GM23338 (cell line): Measurements from ENCODE around the gene MAP2K5. TPM values are rescaled to one million over a fixed set of nuclear protein-coding genes. Genes with fewer than 3 reads are reported as not detected.

Experiments
- ATAC-seq: fragments of 200-7000 bp; cut with Tn5 transposase; 3 replicates; pipeline ENCODE4 v1.9.1; 2020
- DNase-seq: peaks from one replicate; pipeline ENCODE4 v3.0.0-alpha.2; 2015; ENCODE audit warnings: low spot score
- H2AFZ ChIP-seq: fragments of 200-600 bp; sonication (generic); 2 replicates; pipeline ENCODE4 v1.8.0; 2016; ENCODE audit warnings: antibody characterized with exemption, mild to moderate bottlenecking, moderate library complexity
- H3F3A ChIP-seq: fragments of 200-600 bp; sonication (generic); replicated peaks from 2 replicates; pipeline ENCODE4 v1.8.0; 2017; ENCODE audit warnings: antibody characterized with exemption, mixed run types, low read depth
- H3K27ac ChIP-seq: fragments of 200-600 bp; sonication (generic); 2 replicates; pipeline ENCODE4 v1.6.1; 2016; ENCODE audit warnings: low read depth
- H3K27me3 ChIP-seq: fragments of 200-600 bp; sonication (generic); 2 replicates; pipeline ENCODE4 v1.8.0; 2016; ENCODE audit warnings: mild to moderate bottlenecking, mixed run types, moderate library complexity; ENCODE audit not compliant: insufficient read depth
- H3K36me3 ChIP-seq: fragments of 200-600 bp; sonication (generic); 2 replicates; pipeline ENCODE4 v1.8.0; 2016; ENCODE audit warnings: mild to moderate bottlenecking; ENCODE audit not compliant: insufficient read depth
- H3K4me1 ChIP-seq: fragments of 200-600 bp; sonication (generic); 2 replicates; pipeline ENCODE4 v1.8.0; 2016; ENCODE audit warnings: mild to moderate bottlenecking, moderate library complexity; ENCODE audit not compliant: insufficient read depth
- H3K4me2 ChIP-seq: fragments of 200-600 bp; sonication (generic); 2 replicates; pipeline ENCODE4 v1.7.1; 2017; ENCODE audit warnings: mixed run types
- H3K4me3 ChIP-seq: fragments of 200-600 bp; sonication (generic); 2 replicates; pipeline ENCODE4 v1.6.1; 2016; ENCODE audit warnings: mixed run types
- H3K79me2 ChIP-seq: fragments of 200-600 bp; sonication (generic); replicated peaks from 2 replicates; pipeline ENCODE4 v1.8.0; 2017; ENCODE audit warnings: mild to moderate bottlenecking; ENCODE audit not compliant: insufficient read depth
- H3K9me2 ChIP-seq: fragments of 200-600 bp; sonication (generic); 2 replicates; pipeline ENCODE4 v1.8.0; 2017; ENCODE audit not compliant: insufficient read depth
- H4K20me1 ChIP-seq: fragments of 200-600 bp; sonication (generic); replicated peaks from 2 replicates; pipeline ENCODE4 v1.8.0; 2017; ENCODE audit warnings: mild to moderate bottlenecking; ENCODE audit not compliant: insufficient read depth
- H3K27ac Mint-ChIP-seq: 2 replicates; pipeline ENCODE4 v1.8.0; 2020; ENCODE audit warnings: inconsistent platforms, mild to moderate bottlenecking, moderate library complexity, mixed read lengths
- H3K27me3 Mint-ChIP-seq: 3 replicates; pipeline ENCODE4 v1.8.0; 2022; ENCODE audit warnings: low read depth, mild to moderate bottlenecking, moderate library complexity, mixed read lengths, inconsistent platforms; ENCODE audit not compliant: insufficient read depth, poor library complexity
- H3K36me3 Mint-ChIP-seq: 3 replicates; pipeline ENCODE4 v1.8.0; 2021; ENCODE audit warnings: low read depth, mild to moderate bottlenecking, inconsistent platforms, moderate library complexity, mixed read lengths
- H3K4me1 Mint-ChIP-seq: 3 replicates; pipeline ENCODE4 v1.8.0; 2020; ENCODE audit warnings: mild to moderate bottlenecking, inconsistent platforms, mixed read lengths
- H3K4me3 Mint-ChIP-seq: 3 replicates; pipeline ENCODE4 v1.8.0; 2021; ENCODE audit warnings: moderate library complexity, mild to moderate bottlenecking, inconsistent platforms, mixed read lengths
- H3K9me3 Mint-ChIP-seq: 3 replicates; pipeline ENCODE4 v1.8.0; 2020; ENCODE audit warnings: moderate library complexity, mild to moderate bottlenecking, inconsistent platforms, mixed read lengths
- CREB1 ChIP-seq: fragments of 250-450 bp; sonication (Bioruptor Pico); IDR thresholded peaks from 2 replicates; pipeline ENCODE4 v1.5.0; 2020; ENCODE audit warnings: low read depth, mild to moderate bottlenecking, moderate library complexity
- CTCF ChIP-seq, 2 experiments: fragments of 200-600 bp in 1 of 2; sonication (generic) in 1 of 2; conservative IDR thresholded peaks; 2 replicates each; pipeline versions ENCODE4 v1.5.1 to v1.6.1; 2016 to 2017; ENCODE audit warnings: antibody characterized with exemption in 2 of 2, low read depth in 2 of 2, mild to moderate bottlenecking in 2 of 2, moderate library complexity in 1 of 2
- ETS1 ChIP-seq: IDR thresholded peaks from 2 replicates; pipeline ENCODE4 v1.6.1; 2016; ENCODE audit warnings: antibody characterized with exemption
- EZH2 ChIP-seq: fragments of 200-600 bp; sonication (generic); IDR thresholded peaks from one replicate; pipeline ENCODE4 v1.8.0; 2017; ENCODE audit warnings: antibody characterized with exemption, mild to moderate bottlenecking, low read depth; ENCODE audit not compliant: unreplicated experiment
- EZH2phosphoT487 ChIP-seq: fragments of 200-600 bp; sonication (generic); IDR thresholded peaks from one replicate; pipeline ENCODE4 v1.8.1; 2018; ENCODE audit warnings: antibody characterized with exemption; ENCODE audit not compliant: unreplicated experiment
- JUNB ChIP-seq: IDR thresholded peaks from one replicate; pipeline ENCODE4 v1.6.1; 2016; ENCODE audit warnings: antibody characterized with exemption; ENCODE audit not compliant: unreplicated experiment
- NANOG ChIP-seq: IDR thresholded peaks from 2 replicates; pipeline ENCODE4 v1.6.1; 2016; ENCODE audit warnings: antibody characterized with exemption, borderline replicate concordance
- POLR2AphosphoS5 ChIP-seq: IDR thresholded peaks from 2 replicates; pipeline ENCODE4 v1.6.1; 2016; ENCODE audit warnings: antibody characterized with exemption, low read depth
- REST ChIP-seq: IDR thresholded peaks from one replicate; pipeline ENCODE4 v1.6.1; 2018; ENCODE audit warnings: antibody characterized with exemption; ENCODE audit not compliant: unreplicated experiment
- STAT1 ChIP-seq: IDR thresholded peaks from one replicate; pipeline ENCODE4 v1.6.1; 2016; ENCODE audit warnings: antibody characterized with exemption; ENCODE audit not compliant: unreplicated experiment
- ZNF114 ChIP-seq: fragments of 250-450 bp; sonication (Bioruptor Pico); IDR thresholded peaks from 2 replicates; pipeline ENCODE4 v1.5.0; 2020; ENCODE audit warnings: mild to moderate bottlenecking, moderate library complexity
- ZNF331 ChIP-seq: fragments of 250-450 bp; sonication (Bioruptor Pico); IDR thresholded peaks from 2 replicates; pipeline ENCODE4 v1.5.0; 2020; ENCODE audit warnings: low read depth, mild to moderate bottlenecking, moderate library complexity
- ZNF462 ChIP-seq: fragments of 250-450 bp; sonication (Bioruptor Pico); IDR thresholded peaks from 2 replicates; pipeline ENCODE4 v1.5.0; 2020; ENCODE audit warnings: mild to moderate bottlenecking, moderate library complexity
- polyA plus RNA-seq: library from polyadenylated mRNA; unstranded; fragments of >200 nt; fragmentation: Nextera tagmentation; extraction: Ambion mirVana; gene quantifications from 2 replicates; pipeline ENCODE4 v1.2.1, GENCODE V29; 2016
- total RNA-seq: library from RNA; depleted of rRNA; stranded (reverse); fragments of >200 nt; shearing (Covaris generic); gene quantifications from 2 replicates; pipeline ENCODE4 v1.2.3, GENCODE V29; 2014

Gene MAP2K5
- total and polyA plus RNA-seq, 2 experiments from 2014 or later, result 6.5 to 13.6 TPM

- no peak overlapping the region for H2AFZ ChIP-seq
- no peaks in the 10 kb centered on the region for H3K9me2 ChIP-seq
- no peaks in the 10 kb centered on the region for H3K36me3 Mint-ChIP-seq
- no peak for ATAC-seq
- no peaks in the 10 kb centered on the region for H3F3A ChIP-seq
- no peaks in the 10 kb centered on the region for H3K79me2 ChIP-seq
- no peak for TF ChIP-seq ZNF114 (CRISPR knock-in tag)
- no peak for TF ChIP-seq ETS1
- TF ChIP-seq NANOG, result no peak
- TF ChIP-seq EZH2, result no peak
- TF ChIP-seq ZNF462 (CRISPR knock-in tag), result no peak
- no peak for TF ChIP-seq STAT1
- TF ChIP-seq CREB1 (CRISPR knock-in tag), result no peak
- TF ChIP-seq REST, result no peak
- no peak for TF ChIP-seq JUNB
- TF ChIP-seq EZH2phosphoT487, result no peak
- TF ChIP-seq ZNF331 (CRISPR knock-in tag), result no peak
- TF ChIP-seq POLR2AphosphoS5, result no peak
- no peak for TF ChIP-seq CTCF (conservative IDR thresholded peaks at IDR 0.05; ENCODE audit: low read depth in 2 of 2)
- H3K4me3 ChIP-seq, result no peak overlapping the region
- no peaks in the 10 kb centered on the region for H3K27me3 ChIP-seq
- DNase-seq, result no peak
- H3K27ac Mint-ChIP-seq, result no peak overlapping the region
- no peak overlapping the region for H3K4me3 Mint-ChIP-seq
- no peak overlapping the region for H3K4me2 ChIP-seq
- H3K36me3 ChIP-seq, result no peaks in the 10 kb centered on the region
- H4K20me1 ChIP-seq, result no peaks in the 10 kb centered on the region
- H3K4me1 Mint-ChIP-seq, result peaks cover 12% of the 10 kb centered on the region; the same call in 2 of the 3 replicates
- no peaks in the 10 kb centered on the region for H3K9me3 Mint-ChIP-seq
- H3K4me1 ChIP-seq, result peaks cover 17% of the 10 kb centered on the region
- H3K27ac ChIP-seq, result no peak overlapping the region
- no peaks in the 10 kb centered on the region for H3K27me3 Mint-ChIP-seq
Observed at GRCh38 chr15:67564968-67565345, 22.5 kb downstream of the MAP2K5 start.
